Smooth muscle cell (in vitro differentiated cells): ENCODE data around the gene NECAB2. TPM values are rescaled to one million over a fixed set of nuclear protein-coding genes. Genes with fewer than 3 reads are reported as not detected.

Source experiments
- DNase-seq: peaks from one replicate; lab custom pipeline; 2025; ENCODE audit not compliant: unreplicated experiment; lab: John Stamatoyannopoulos, UW
- H2AFZ ChIP-seq: fragments of 200-600 bp; sonication (generic); 2 replicates; pipeline ENCODE4 v1.6.0; 2016; ENCODE audit warnings: antibody characterized with exemption, low read depth, mild to moderate bottlenecking
- H3F3A ChIP-seq: fragments of 200-600 bp; sonication (generic); 2 replicates; pipeline ENCODE4 v1.6.0; 2017; ENCODE audit warnings: antibody characterized with exemption, low read depth
- H3K27ac ChIP-seq: fragments of 200-600 bp; sonication (generic); 2 replicates; pipeline ENCODE4 v1.5.1; 2016; ENCODE audit warnings: low read depth, mild to moderate bottlenecking
- H3K27me3 ChIP-seq: fragments of 200-600 bp; sonication (generic); 2 replicates; pipeline ENCODE4 v1.6.1; 2016; ENCODE audit warnings: low read depth, mild to moderate bottlenecking
- H3K36me3 ChIP-seq: fragments of 200-600 bp; sonication (generic); 2 replicates; pipeline ENCODE4 v1.5.1; 2016; ENCODE audit warnings: low read depth
- H3K4me1 ChIP-seq: fragments of 200-600 bp; sonication (generic); 2 replicates; pipeline ENCODE4 v1.5.1; 2016; ENCODE audit warnings: low read depth
- H3K4me2 ChIP-seq: fragments of 200-600 bp; sonication (generic); 2 replicates; pipeline ENCODE4 v1.6.0; 2016; ENCODE audit warnings: mild to moderate bottlenecking
- H3K4me3 ChIP-seq: fragments of 200-600 bp; sonication (generic); 2 replicates; pipeline ENCODE4 v1.5.1; 2016; ENCODE audit warnings: mild to moderate bottlenecking
- H3K79me2 ChIP-seq: fragments of 200-600 bp; sonication (generic); 2 replicates; pipeline ENCODE4 v1.6.0; 2016; ENCODE audit warnings: low read depth, mild to moderate bottlenecking
- H3K9ac ChIP-seq: fragments of 200-600 bp; sonication (generic); 2 replicates; pipeline ENCODE4 v1.6.0; 2016; ENCODE audit warnings: low read depth
- H3K9me3 ChIP-seq: fragments of 200-600 bp; sonication (generic); replicated peaks from 2 replicates; pipeline ENCODE4 v1.5.1; 2016; ENCODE audit warnings: low read depth
- H4K20me1 ChIP-seq: fragments of 200-600 bp; sonication (generic); 2 replicates; pipeline ENCODE4 v1.6.0; 2016; ENCODE audit warnings: low read depth
- WGBS: methylation state at CpG from one replicate; pipeline ENCODE4 v1.1.7; 2016; ENCODE audit warnings: low lambda C conversion rate; 5-methylcytosine and 5-hydroxymethylcytosine counted together
- polyA plus RNA-seq: library from polyadenylated mRNA; unstranded; fragments of >200 nt; fragmentation: Nextera tagmentation; extraction: Ambion mirVana; gene quantifications from 2 replicates; pipeline ENCODE4 v1.2.1, GENCODE V29; 2016
- small RNA-seq: library from RNA; depleted of rRNA; stranded (forward); fragments of <200 nt; gene quantifications from one replicate; pipeline ENCODE3, GENCODE V24; 2014
- total RNA-seq: library from RNA; depleted of rRNA; stranded (reverse); fragments of >200 nt; gene quantifications from 2 replicates; pipeline ENCODE4 v1.2.3, GENCODE V29; 2014
- TF ChIP-seq, protein P1 (sequence below): fragments of 200-600 bp; sonication (generic); IDR thresholded peaks from 2 replicates; pipeline ENCODE4 v1.5.1; 2017; ENCODE audit warnings: borderline replicate concordance, mild to moderate bottlenecking, antibody characterized with exemption; ENCODE audit not compliant: insufficient read depth, poor library complexity, severe bottlenecking

NECAB2 gene
- total and polyA plus RNA-seq, 2 experiments from 2014 or later: 0.22 to 1.7 TPM

DNA sequence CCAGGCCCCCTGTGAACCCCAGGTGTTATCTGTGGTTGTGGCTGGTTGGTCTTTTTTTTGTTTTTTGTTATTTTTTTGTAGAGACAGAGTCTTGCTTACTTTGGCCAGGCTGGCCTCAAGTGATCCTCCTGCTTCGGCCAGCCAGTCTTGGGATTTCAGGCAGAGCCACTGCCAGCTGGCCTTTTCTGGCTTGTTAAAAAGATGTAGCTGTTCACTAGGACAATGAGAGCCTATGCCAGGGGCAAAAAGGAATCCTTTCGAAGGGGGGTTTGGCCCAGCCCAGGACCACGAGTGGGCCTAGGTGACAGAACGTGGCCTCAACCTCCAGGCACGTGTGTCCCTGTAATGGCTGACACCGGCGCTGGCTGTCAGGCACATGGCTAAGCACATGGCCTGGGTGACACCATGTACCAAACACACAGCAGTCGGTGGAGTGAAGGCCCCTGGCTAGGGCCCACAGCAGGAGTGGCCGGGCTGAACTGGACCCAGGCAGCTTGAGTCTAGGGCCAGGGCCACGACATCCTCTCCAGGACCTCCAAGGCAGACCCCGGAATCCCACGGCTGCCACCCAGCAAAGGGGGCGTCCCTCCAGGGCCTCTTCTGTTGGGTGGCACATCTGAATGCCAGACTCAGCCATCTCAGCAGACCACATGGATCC is 81.5 kb downstream of the NECAB2 start:
- no peak overlapping the region for H2AFZ ChIP-seq
- H3K9ac ChIP-seq: no peak overlapping the region
- H3K4me2 ChIP-seq: no peak overlapping the region
- TF ChIP-seq, protein P1, sequence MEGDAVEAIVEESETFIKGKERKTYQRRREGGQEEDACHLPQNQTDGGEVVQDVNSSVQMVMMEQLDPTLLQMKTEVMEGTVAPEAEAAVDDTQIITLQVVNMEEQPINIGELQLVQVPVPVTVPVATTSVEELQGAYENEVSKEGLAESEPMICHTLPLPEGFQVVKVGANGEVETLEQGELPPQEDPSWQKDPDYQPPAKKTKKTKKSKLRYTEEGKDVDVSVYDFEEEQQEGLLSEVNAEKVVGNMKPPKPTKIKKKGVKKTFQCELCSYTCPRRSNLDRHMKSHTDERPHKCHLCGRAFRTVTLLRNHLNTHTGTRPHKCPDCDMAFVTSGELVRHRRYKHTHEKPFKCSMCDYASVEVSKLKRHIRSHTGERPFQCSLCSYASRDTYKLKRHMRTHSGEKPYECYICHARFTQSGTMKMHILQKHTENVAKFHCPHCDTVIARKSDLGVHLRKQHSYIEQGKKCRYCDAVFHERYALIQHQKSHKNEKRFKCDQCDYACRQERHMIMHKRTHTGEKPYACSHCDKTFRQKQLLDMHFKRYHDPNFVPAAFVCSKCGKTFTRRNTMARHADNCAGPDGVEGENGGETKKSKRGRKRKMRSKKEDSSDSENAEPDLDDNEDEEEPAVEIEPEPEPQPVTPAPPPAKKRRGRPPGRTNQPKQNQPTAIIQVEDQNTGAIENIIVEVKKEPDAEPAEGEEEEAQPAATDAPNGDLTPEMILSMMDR: no peak
- DNase-seq: no peak
- no peaks in the 10 kb centered on the region for H3F3A ChIP-seq
- no peaks in the 10 kb centered on the region for H3K36me3 ChIP-seq
- H3K27me3 ChIP-seq: no peaks in the 10 kb centered on the region
- no peaks in the 10 kb centered on the region for H4K20me1 ChIP-seq
- 98% methylated on average over 13 of the region's 13 CpGs for WGBS
- H3K4me1 ChIP-seq: peaks cover 4% of the 10 kb centered on the region
- H3K4me3 ChIP-seq: no peak overlapping the region
- H3K27ac ChIP-seq: no peak overlapping the region
- no peaks in the 10 kb centered on the region for H3K9me3 ChIP-seq
- H3K79me2 ChIP-seq: no peaks in the 10 kb centered on the region

DNA sequence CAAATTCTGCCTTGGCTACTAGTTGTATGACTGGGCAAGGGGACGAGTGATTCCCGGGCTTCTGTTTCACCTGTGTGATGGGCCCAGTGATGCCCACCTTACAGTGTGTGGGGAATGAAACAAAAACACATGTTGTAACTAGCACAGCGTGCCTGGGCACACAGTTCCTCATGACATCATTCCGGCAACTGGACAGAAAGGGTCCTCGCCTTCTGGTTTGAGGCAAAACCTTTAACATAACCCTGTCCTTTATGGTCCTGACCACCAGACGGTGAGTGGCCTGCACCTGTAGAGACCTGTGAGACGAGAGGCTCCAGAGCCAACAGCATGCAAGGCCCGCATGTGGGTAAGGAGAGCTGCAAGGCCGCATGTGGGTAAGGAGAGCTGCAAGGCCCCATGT is 82.3 kb downstream of the NECAB2 start:
- Histone ChIP-seq H3K4me1 (no peaks in the 10 kb centered on the region), H3K4me2 (no peak overlapping the region), H3F3A (no peaks in the 10 kb centered on the region), H3K9me3 (no peaks in the 10 kb centered on the region), H3K27ac (no peak overlapping the region), H2AFZ (no peak overlapping the region), H3K4me3 (no peak overlapping the region), H4K20me1 (no peaks in the 10 kb centered on the region), H3K27me3 (no peaks in the 10 kb centered on the region), H3K9ac (no peak overlapping the region), H3K36me3 (no peaks in the 10 kb centered on the region), H3K79me2 (no peaks in the 10 kb centered on the region)
- no peak for DNase-seq
- 85% methylated on average over 9 of the region's 9 CpGs for WGBS
- TF ChIP-seq, protein P1: no peak

DNA sequence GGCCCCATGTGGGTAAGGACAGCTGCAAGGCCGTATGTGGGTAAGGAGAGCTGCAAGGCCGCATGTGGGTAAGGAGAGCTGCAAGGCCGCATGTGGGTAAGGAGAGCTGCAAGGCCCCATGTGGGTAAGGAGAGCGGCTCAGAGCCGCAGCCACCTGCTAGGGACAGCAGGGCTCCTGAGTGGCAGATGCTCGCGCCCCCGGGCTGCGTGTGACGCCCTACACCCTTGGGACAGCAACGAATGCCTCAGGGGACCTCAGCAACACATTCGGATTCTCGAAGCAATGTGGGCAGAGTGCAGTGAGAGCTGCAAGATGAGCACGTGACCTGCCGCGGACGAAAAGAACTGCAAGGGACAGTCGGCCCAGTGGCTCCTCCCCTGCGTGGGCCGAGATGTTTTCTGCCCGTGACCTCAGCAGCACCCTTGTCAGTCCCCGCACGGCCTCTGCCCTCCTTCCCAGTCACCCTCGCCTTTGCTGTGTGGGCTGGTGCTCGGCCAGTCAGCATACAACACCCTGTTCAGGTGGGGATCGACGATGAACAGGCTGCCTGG is 84.1 kb downstream of the NECAB2 start:
- Histone ChIP-seq H3K36me3 (no peaks in the 10 kb centered on the region), H3K9ac (no peak overlapping the region), H3K4me3 (no peak overlapping the region), H3K27ac (no peak overlapping the region), H3K79me2 (no peaks in the 10 kb centered on the region), H3K4me1 (no peaks in the 10 kb centered on the region), H2AFZ (no peak overlapping the region), H3K27me3 (no peaks in the 10 kb centered on the region), H3K9me3 (no peaks in the 10 kb centered on the region), H4K20me1 (no peaks in the 10 kb centered on the region), H3K4me2 (no peak overlapping the region), H3F3A (no peaks in the 10 kb centered on the region)
- no peak for DNase-seq
- TF ChIP-seq, protein P1: no peak
- 91% methylated on average over 23 of the region's 27 CpGs for WGBS

Small RNA genes within 50 kb of the gene (small RNA-seq; reads per million reads assigned to genes)
- not detected for gene RNA5SP432

Other genes with a start within 250 kb of the NECAB2 start
- 20.3 and 29.9 TPM in 2 replicates for gene HSBP1, start 160.3 kb upstream of the NECAB2 start, total RNA-seq
- 355 and 390 TPM in 2 replicates for gene HSBP1, start 160.3 kb upstream of the NECAB2 start, polyA plus RNA-seq
- gene MLYCD, start 69.1 kb upstream of the NECAB2 start, total RNA-seq: 1.2 and 1.8 TPM in 2 replicates
- gene MLYCD, start 69.1 kb upstream of the NECAB2 start, polyA plus RNA-seq: 1.6 and 4.0 TPM in 2 replicates
- 5.1 and 8.9 TPM in 2 replicates for gene OSGIN1, start 15.0 kb upstream of the NECAB2 start, total RNA-seq
- 12.4 and 13.8 TPM in 2 replicates for gene OSGIN1, start 15.0 kb upstream of the NECAB2 start, polyA plus RNA-seq
- not detected in 2 replicates for gene SLC38A8, start 74.6 kb downstream of the NECAB2 start, total RNA-seq
- gene SLC38A8, start 74.6 kb downstream of the NECAB2 start, polyA plus RNA-seq: not detected in 2 replicates
- 51.9 and 52.2 TPM in 2 replicates for gene MBTPS1, start 148.7 kb downstream of the NECAB2 start, total RNA-seq
- 60.6 and 68.9 TPM in 2 replicates for gene MBTPS1, start 148.7 kb downstream of the NECAB2 start, polyA plus RNA-seq
- gene HSDL1, start 176.9 kb downstream of the NECAB2 start, total RNA-seq: 27.3 and 32.6 TPM in 2 replicates
- 15.4 and 20.4 TPM in 2 replicates for gene HSDL1, start 176.9 kb downstream of the NECAB2 start, polyA plus RNA-seq
- 0.09 TPM in 1 of 2 replicates, not detected in the other for gene DNAAF1, start 177.1 kb downstream of the NECAB2 start, total RNA-seq
- gene DNAAF1, start 177.1 kb downstream of the NECAB2 start, polyA plus RNA-seq: 0.06 TPM in 1 of 2 replicates, not detected in the other
- gene TAF1C, start 218.8 kb downstream of the NECAB2 start, total RNA-seq: 13.3 and 17.1 TPM in 2 replicates
- gene TAF1C, start 218.8 kb downstream of the NECAB2 start, polyA plus RNA-seq: 35.5 and 37.3 TPM in 2 replicates
- not detected in 2 replicates for gene ADAD2, start 222.9 kb downstream of the NECAB2 start, total RNA-seq
- gene ADAD2, start 222.9 kb downstream of the NECAB2 start, polyA plus RNA-seq: 0.48 TPM in 1 of 2 replicates, not detected in the other